ENCODE data around the gene GINM1.
A peak's percentile ranks its signal among the peaks of the same experiment; 100 is the strongest.

GINM1 gene

GRCh38 chr6:149545258-149545753 lies 20.9 kb upstream of the GINM1 start:
- ChIA-PET CTCF (interaction anchor here (0.9 to 4.7 kb wide), 10 partner anchors 10 to 518 kb away, joined by 3 to 34 read pairs (median 3); no protein-coding TSS in a partner anchor), POLR2A (interaction anchor here (1.0 to 1.6 kb wide), 2 partner anchors 18 to 172 kb away, joined by 3 to 4 read pairs; no protein-coding TSS in a partner anchor)
- H3K4me3 ChIP-seq (ENCODE audit: low read depth, low read length), result peak overlapping the region; percentile 94
- TF ChIP-seq CTCF (IDR thresholded peaks at IDR 0.05; ENCODE audit: insufficient read depth, low read length, missing control alignments), result no peak
- DNase-seq (ENCODE audit: low read depth, low spot score), result no peak

- peak; percentile 62 for TF ChIP-seq CTCF (IDR thresholded peaks at IDR 0.05; ENCODE audit: insufficient read depth, low read length, missing control alignments)
- DNase-seq (ENCODE audit: low read depth, low spot score), result peak; percentile 56
- H3K4me3 ChIP-seq (ENCODE audit: low read depth, low read length), result peak within 1 kb of the TSS; percentile 94
- CTCF ChIA-PET, result interaction anchor here (0.9 to 4.7 kb wide), 8 partner anchors 11 to 519 kb away, joined by 3 to 34 read pairs (median 3); no protein-coding TSS in a partner anchor
- POLR2A ChIA-PET, result interaction anchor here (1.0 to 1.6 kb wide), 2 partner anchors 19 to 171 kb away, joined by 3 to 4 read pairs; no protein-coding TSS in a partner anchor
These were observed 20.3 kb upstream of the GINM1 start, which contains the start of gene PPIL4 for GRCh38 chr6:149545754-149546471. Gene PPIL4, minus strand, starts transcription at chr6:149546043. Its CDS starts 38 bp downstream, at chr6:149546005.

- TF ChIP-seq CTCF (IDR thresholded peaks at IDR 0.05; ENCODE audit: insufficient read depth, low read length, missing control alignments), result no peak
- no peak for DNase-seq (ENCODE audit: low read depth, low spot score)
- H3K4me3 ChIP-seq (ENCODE audit: low read depth, low read length), result no peak overlapping the region
- POLR2A ChIA-PET, result no interaction called here
- CTCF ChIA-PET, result interaction anchor here (1.5 kb wide), 1 partner anchor 14 kb away, joined by 6 read pairs; the partner anchor contains the start of gene GINM1
These were observed 14.3 kb upstream of the GINM1 start for GRCh38 chr6:149551920-149552319.

GRCh38 chr6:149558029-149558428 lies 8.1 kb upstream of the GINM1 start:
- H3K4me3 ChIP-seq (ENCODE audit: low read depth, low read length), result no peak overlapping the region
- no peak for DNase-seq (ENCODE audit: low read depth, low spot score)
- no peak for TF ChIP-seq CTCF (IDR thresholded peaks at IDR 0.05; ENCODE audit: insufficient read depth, low read length, missing control alignments)
- CTCF ChIA-PET, result no interaction called here
- POLR2A ChIA-PET, result no interaction called here

- DNase-seq (ENCODE audit: low read depth, low spot score), result no peak
- no peak overlapping the region for H3K4me3 ChIP-seq (ENCODE audit: low read depth, low read length)
- POLR2A ChIA-PET, result no interaction called here
- no peak for TF ChIP-seq CTCF (IDR thresholded peaks at IDR 0.05; ENCODE audit: insufficient read depth, low read length, missing control alignments)
- CTCF ChIA-PET, result no interaction called here
These were observed 6.8 kb upstream of the GINM1 start for GRCh38 chr6:149559389-149559788.

- ChIA-PET POLR2A (no interaction called here), CTCF (interaction anchor here (1.4 to 3.7 kb wide), 2 partner anchors 10 to 14 kb away, joined by 7 to 34 read pairs; partner anchors contain the start of gene PPIL4)
- DNase-seq (ENCODE audit: low read depth, low spot score), result no peak
- peak; percentile 33 for TF ChIP-seq CTCF (IDR thresholded peaks at IDR 0.05; ENCODE audit: insufficient read depth, low read length, missing control alignments)
- no peak overlapping the region for H3K4me3 ChIP-seq (ENCODE audit: low read depth, low read length)
These were observed 5.4 kb upstream of the GINM1 start for GRCh38 chr6:149560736-149561135.

All from AG04449 (cell line).